Stimulated activated CD4-positive, alpha-beta T cell treated with anti-CD3 and anti-CD28 coated beads, Interleukin-4, amount 100 ng/mL, for 48 hours (primary cell): Measurements from ENCODE around the gene NEURL4.

Source experiments
- DNase-seq, 2 donors: peaks; one replicate each; pipeline ENCODE4 v3.0.0-alpha.2; 2020; ENCODE audit warnings: low read depth in 2 of 2

Gene NEURL4

DNA sequence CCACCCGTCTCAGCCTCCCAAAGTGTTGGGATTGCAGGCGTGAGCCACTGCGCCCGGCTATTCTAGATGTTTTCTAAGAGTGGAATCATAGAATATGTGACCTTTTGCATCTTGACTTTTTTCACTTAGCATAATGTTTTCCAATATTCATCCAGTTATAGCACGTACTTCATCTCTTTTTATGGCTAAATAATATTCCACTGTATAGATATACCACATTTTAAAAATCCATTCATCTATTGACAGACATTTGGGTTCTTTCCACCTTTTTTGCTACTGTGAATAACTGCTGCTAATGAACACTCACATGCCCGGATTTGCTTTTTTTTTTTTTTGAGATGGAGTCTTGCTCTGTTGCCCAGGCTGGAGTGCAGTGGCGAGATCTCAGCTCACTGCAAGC is 25.0 kb downstream of the NEURL4 start:
- DNase-seq = no peak

DNA sequence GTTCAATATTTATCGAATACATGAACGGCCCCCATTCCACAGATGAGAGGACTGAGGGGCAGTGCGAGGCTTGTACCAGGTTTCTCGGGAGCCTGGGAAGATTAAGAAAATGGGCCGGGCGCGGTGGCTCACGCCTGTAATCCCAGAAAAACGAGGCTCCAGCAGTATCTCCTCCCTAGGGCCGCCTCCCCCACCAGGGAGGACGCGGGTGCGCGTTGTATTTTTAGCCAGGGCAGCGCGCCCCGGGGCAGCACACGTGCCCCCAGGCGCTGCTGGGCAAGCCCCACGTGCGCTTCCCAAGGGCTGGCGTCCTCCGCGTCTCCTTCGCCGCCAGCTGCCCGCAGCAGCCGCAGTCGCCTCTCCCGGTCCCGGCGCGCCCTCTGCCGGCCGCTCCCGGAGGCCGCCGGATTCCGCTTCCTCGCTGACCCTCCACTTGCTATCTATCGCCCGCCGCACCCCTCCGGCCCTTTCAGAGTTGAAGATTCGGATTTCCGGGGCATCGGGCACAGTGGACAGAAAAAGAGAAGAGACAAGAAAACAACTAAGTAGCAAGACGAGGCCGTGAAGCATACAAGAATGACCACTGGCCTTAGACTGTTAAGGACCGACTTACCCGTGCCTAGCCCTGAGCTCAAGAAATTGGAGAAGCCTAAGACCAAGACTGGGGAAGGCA is 32.8 kb downstream of the NEURL4 start:
- peak; percentile 62 to 67 for DNase-seq

DNA sequence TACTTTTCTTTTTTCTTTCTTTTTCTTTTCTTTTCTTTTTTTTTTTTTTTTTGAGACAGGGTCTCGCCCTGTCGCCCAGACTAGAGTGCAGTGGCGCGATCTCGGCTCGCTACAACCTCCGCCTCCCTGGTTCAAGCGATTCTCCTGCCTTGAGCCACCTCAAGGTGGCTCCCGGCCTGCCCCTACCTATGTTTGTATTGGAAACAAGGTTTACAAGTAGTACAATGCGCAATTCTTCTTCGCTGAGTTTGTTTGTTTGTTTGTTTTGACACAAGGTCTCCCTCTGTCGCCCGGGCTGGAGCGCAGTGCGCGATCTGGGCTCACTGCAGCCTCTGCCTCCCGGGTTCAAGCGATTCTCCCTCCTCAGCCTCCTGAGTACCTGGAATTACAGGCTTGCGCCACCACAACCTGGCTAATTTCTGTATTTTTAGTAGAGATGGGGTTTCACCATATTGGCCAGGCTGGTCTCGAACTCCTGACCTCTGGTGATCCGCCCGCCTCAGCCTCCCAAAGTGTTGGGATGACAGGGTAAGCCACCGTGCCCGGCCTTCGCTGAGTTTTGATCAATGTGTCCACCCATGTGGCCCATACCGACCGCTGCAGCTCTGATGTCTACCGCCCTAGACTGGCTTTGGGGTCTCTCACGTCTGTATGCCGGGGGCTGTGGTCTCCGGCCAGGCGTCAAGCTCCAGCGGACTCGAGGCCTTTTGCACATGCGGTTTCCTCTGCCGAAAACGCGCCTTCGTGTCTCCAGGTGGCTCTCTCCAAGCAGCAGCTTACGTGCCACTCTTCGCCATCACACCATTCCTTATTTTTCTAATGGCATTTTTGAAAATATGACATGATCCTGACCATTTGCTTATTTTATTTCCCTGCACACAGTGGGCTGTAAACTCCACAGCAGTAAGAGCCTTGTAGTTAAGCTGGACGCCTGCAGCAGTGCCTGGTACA is 33.6 kb downstream of the NEURL4 start:
- DNase-seq = no peak

DNA sequence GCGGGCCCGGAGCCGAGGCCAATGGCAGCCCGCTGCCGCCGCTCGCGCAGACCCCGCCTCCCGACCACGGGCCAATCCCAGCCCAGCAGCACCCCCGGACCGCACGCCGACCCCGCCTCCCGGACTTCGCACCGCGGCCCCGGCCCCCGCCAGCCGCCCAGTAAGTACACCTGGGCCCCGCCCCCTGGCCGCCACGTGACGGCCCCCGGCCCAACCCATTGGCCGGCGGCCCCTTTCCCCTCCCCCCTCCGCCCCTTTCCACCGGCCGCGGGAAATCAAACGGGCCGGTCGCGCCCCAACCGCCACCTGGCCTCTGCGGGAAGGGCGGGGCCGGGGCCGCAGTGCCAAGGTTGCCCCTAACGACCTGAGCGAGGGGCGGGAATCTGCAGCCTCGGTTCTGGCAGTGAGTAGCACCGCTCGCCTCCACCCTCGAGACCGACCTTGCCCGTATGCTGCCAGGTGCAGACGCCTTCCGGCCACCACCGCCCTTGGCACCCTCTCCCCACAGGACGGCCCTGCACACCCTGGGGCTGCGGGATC is 34.5 kb downstream of the NEURL4 start, which contains the start of gene YBX2:
TSS of gene YBX2 (minus strand) at position 26 of the 540 bp plus-strand sequence. CDS start 139 bp downstream, outside the sequence.
- DNase-seq = peak; percentile 76 to 79

DNA sequence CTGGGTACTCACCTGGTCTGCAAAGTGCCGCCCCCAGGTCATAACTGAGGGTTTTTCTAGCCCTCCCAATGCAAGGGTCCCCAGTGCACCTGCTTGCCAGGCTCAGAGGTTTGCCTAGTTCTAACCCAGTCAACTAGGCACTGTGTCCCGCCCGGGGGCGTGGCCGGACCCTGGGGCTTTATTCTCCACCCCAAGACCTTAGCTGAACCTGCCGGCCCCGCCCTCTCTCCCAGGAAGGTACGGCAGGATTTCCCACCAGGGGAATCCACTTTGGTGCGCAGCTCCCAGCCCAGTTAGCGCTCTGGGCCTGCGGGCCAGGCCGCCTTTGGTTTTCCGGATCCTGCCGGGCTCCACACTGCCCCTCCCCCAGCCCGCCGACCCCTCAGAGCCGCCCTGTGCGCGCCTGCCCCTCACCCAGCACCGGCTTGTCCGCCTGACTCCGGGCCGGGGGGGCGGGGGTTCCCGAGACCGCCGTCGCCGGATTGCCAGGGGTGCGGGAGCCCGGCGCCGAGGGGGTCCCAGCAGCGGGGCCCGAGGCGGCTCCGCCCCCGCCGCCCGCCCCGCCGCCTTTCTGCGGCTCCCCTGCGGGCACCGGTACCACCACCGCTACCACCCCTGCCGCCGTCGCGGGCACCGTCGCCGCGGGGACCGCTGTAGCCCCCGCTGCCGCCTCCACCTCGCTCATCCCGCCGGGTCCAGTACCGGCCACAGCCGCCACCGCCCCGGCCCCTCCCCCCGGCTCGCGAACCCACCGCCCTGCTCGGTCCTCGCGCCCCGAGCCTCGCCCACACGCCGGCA is 35.1 kb downstream of the NEURL4 start:
- no peak for DNase-seq

DNA sequence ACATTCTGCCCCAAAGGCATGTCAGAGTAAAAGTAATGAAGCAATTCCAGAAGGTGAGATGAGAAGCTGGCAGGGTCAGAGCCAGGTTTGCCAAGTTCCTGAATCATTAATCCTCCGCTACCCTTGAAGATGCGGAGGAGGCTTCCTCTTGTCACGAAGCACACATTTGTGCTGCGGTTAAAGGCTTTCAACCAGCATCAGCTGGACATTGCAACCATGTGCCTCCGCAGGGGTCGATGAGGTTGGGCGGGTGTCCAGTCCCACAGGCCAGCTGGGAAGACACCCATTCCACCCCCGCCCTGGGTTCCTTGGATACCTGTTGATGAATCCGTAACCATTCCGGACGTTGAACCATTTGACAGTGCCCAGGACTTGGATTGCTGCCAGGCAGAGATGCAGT is 36.0 kb downstream of the NEURL4 start:
- no peak for DNase-seq

DNA sequence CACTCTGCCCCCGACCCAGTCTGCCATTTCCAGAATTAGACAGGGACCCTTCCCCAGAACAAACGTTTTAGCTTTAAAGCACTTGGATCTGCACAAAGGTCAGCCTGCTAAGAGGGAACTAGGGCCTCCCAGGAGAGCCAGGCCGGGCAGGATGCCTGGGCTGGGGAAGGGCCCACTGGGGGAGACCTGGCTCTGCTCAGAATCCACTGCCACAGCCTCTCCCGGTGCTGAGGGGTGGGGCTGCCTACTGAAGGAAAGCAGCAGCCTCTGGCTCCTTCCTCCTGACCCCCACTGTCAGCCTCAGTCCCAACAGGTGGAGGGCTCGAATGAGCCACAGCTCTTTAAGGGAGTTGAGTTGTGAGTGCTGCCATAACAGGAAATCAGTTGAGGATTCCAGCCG is 36.4 kb downstream of the NEURL4 start:
- no peak for DNase-seq

DNA sequence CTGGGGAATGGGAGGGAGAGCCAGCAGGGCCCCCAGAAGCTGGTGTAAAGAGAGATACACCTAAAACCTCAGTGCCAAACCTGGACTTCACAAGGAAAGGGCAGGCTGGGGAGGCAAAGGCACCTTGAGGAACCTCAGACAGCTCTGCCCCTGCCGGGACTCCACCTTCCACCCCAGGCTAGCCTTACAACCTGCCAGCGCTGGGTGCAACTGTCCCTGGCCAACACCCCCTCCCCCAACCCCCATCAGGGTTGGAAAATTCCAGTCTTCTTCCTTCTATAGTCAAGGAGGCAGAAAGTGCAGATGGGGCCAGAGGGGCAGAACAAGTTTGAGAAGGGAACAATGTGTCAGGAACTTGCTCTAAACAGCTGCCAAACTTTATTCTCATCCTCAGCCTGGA is 36.9 kb downstream of the NEURL4 start:
- no peak for DNase-seq

DNA sequence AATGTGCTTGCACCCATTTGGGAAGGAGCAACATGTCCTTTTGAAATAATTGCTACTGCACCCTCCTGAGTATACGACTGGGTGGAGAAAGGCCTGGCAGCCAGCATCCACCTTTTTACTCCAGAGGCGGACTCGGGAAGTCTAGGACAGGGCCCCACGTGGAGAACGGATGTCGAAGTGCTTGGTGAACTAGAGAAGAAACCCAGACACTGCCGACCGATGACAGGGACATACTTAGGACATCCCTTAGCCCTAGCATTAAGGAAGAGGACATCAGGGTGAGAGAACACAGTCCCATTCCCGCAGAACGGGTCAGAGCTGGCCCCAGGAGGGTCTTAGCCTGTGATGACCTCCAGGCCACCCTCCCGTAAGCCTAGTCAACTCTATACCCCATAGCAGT is 38.5 kb downstream of the NEURL4 start:
- DNase-seq = no peak

DNA sequence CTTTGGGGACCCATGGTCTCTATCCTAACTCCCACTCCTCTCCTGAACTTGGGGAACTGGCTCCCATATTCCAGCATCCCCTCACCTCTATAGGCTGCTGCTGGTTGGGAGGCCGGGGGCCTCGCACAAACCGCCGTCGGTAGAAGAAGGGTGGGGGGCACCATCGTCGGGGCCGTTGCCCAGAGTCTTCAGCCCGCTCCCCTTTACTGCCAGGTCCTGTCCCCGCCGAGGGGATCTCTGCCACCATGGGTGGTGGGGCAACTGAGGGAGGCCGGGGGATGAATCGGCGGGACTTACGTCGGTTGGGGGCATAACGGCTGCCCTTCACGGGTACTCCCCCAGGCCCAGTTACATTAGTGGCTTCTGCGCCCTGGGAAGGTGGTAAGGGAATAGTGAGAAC is 39.0 kb downstream of the NEURL4 start:
- no peak for DNase-seq

DNA sequence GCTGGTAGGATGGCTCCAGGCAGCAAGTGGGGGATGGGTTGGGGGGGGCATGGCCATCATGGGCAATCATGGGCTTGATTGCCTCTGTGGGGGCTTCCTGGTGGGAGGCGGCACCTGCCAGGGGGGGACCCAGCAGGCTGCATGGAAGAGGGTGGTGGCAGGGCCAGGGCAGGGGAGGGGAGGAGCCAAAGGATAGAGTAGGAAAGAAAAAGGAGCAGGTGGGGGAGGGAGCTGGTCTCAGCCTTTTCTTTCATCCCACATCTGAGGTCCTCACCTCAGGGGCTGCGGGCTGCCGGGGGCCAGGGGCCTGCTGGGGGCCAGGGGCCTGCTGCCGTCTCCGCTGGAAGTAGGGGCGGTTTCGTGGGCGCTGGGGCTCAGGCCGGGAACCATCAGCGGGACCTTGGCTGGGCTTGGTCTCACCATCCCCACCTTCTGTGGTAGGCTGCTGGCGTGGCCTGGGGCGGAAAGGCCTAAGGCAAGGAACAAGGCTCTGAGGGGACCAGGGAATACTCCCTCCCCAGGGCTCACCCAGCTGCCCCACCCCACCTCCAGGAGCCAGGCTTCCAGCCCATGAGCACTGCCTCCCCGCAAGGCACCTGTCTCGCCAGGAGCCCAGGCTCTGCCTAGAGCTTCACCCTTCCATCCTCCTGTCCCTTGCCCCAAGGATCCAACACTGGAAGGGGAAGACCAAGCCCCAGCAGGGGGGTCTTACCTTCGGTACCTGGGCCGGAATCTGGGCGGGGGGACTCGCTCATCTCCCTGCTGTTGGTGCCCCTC is 39.7 kb downstream of the NEURL4 start:
- no peak for DNase-seq

DNA sequence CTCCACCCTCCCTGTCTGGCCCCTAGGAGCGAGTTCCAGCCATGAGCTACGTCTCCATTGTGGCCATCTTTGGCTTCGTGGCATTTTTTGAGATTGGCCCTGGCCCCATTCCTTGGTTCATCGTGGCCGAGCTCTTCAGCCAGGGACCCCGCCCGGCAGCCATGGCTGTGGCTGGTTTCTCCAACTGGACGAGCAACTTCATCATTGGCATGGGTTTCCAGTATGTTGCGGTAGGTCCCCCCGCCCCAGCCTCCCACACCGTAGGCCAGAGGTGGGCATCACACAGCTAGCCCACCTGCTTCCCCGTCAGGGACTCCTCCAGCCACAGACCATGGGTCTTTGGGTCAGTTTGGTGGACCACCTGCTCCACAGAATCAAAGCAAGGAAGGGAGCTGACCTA is 43.5 kb downstream of the NEURL4 start:
- DNase-seq = no peak

DNA sequence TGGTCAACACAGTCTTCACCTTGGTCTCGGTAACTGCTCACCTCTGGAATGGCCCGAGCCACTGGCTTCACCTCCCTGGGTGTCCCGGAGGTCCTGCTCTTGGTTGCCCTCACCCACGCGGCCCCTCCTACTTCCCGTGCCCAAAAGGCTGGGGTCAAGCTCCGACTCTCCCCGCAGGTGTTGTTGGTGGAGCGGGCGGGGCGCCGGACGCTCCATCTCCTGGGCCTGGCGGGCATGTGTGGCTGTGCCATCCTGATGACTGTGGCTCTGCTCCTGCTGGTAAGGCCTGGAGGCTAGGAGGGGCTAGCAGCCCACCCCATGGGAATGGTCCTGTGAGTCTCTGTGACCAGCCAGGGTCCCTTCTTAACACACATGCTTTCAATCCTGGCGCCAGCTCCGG is 44.2 kb downstream of the NEURL4 start:
- DNase-seq = no peak

DNA sequence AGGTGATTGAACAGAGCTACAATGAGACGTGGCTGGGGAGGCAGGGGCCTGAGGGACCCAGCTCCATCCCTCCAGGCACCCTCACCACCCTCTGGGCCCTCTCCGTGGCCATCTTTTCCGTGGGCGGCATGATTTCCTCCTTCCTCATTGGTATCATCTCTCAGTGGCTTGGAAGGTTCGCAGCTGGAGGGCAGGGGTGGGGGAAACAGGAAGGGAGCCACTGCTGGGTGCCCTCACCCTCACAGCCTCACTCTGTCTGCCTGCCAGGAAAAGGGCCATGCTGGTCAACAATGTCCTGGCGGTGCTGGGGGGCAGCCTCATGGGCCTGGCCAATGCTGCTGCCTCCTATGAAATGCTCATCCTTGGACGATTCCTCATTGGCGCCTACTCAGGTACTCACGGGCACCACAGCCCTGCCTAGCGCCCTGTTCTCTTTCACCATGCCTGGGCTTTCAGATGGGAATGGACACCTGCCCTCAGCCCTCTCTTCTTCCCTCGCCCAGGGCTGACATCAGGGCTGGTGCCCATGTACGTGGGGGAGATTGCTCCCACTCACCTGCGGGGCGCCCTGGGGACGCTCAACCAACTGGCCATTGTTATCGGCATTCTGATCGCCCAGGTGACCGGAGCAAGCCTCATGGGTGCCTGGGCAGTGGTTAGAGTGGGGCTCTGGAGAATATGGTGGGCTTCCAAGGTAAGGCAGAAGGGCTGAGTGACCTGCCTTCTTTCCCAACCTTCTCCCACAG is 45.5 kb downstream of the NEURL4 start:
- no peak for DNase-seq

DNA sequence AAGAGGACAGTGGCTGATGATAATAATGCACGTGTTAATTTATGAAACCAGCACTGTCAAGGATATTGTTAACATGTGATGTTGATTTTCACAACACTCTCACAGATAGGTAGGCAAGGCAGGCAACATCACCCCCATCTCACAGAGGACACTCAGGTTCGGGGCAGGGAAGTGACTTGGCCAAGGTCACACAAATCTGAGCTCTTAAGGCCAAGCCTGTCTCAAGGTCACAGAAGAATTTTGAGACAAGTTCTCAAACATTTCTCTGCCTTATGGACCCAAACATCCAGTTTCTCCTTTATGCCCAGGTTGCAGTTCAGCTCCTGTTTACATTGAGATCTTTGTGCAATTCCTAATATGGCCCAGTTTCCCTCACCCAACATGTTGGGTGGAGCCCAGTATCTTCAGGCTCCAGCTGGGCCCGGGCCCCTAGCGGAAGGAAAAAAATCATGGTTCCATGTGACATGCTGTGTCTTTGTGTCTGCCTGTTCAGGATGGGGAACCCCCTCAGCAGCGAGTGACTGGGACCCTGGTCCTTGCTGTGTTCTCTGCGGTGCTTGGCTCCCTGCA is 46.3 kb downstream of the NEURL4 start:
- no peak for DNase-seq

DNA sequence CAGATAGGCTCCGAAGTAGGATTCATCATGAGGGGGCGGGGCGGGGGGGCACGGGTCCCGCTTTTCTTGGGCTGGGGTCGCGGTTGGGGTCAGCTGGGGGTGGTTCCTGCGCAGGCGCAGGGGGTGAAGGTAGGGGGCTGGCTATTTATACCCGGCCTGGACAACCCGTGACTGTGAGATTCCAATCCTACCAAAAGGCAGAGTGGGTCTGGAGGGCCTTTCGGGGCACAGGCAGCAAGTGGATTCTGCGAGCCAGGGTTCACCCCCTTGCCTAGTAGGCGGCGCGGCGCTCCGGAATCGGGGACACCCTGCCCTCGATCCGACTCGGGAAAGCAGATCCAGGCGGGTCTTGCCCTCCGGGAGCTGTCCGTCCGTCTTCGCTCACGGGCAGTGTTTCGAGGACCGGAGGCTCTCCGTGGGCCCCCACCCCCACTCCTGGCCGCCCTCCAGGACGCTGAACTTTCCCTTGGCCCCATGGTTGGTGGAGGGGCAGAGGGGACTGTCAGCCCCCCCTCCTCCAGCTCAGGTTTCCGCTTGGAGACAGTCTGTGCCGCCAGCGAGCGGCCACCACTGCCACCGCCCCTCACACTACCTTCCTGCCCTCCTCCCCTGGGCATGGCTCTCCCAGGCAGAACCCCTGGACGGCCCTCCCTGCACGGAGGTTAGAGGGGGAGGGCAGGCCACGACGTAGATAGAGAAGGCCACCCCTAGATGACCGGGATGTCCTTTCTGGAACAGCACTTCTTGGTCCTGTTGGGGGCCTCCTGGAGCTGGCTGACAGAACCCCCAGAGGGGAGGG is 47.0 kb downstream of the NEURL4 start:
- DNase-seq = no peak

DNA sequence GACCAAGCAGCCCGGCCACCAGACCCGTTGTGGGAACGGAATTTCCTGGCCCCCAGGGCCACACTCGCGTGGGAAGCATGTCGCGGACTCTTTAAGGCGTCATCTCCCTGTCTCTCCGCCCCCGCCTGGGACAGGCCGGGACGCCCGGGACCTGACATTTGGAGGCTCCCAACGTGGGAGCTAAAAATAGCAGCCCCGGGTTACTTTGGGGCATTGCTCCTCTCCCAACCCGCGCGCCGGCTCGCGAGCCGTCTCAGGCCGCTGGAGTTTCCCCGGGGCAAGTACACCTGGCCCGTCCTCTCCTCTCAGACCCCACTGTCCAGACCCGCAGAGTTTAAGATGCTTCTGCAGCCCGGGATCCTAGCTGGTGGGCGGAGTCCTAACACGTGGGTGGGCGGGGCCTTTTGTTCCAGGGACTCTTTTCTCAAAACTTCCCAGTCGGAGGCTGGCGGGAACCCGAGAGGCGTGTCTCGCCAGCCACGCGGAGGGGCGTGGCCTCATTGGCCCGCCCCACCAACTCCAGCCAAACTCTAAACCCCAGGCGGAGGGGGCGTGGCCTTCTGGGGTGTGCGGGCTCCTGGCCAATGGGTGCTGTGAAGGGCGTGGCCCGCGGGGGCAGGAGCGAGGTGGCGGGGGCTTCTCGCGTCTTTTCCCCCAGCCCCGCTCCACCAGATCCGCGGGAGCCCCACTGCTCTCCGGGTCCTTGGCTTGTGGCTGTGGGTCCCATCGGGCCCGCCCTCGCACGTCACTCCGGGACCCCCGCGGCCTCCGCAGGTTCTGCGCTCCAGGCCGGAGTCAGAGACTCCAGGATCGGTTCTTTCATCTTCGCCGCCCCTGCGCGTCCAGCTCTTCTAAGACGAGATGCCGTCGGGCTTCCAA is 47.8 kb downstream of the NEURL4 start, which contains the start of gene SLC2A4:
TSS of gene SLC2A4 (plus strand) at position 645 of the 879 bp plus-strand sequence. CDS start at position 862, 217 bp downstream.
- DNase-seq = peak; percentile 89 to 90

DNA sequence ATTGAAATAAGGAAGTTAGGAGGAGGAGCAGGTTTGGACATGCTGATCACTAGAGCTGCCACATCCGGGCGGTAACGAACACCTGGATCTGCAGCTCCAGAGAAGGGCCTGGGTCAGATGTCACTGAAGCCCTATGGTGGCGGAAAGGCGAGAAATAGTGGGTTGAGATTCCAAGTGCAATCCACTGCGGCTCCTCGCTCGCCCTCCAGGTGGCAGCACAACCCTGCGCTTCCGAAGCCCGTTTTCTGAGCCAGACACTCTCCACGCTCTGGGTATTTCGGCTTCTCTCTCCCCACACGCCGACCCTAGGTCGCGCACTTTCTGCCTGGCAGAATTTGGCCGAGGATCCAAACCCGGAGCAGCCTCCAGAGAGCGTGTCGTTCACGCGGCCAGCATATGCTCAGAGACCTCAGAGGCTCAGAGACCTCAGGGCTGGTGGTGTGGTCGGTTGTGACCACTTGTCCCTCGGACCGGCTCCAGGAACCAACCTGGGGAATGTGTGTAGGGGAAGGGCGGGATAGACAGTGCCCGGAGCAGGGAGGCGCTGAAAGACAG is 48.5 kb downstream of the NEURL4 start:
- DNase-seq = peak; percentile 79 to 80
